HTERT RPE-1 (cell line): Measurements from ENCODE around the gene COL8A1.
"Not testable (repeated sequence)": the region's sequence is repeated elsewhere in the genome, so short reads cannot be mapped to it uniquely, and the experiment has no call there.

ENCODE experiments used
- in situ Hi-C: fragments of 300-500 bp; cut with MboI; formaldehyde crosslinking; loops from 4 replicates; pipeline ENCODE4 v1.14.3; 2020; ENCODE audit warnings: low sequenced_read_pairs

COL8A1 gene

GRCh38 chr3:99702953-99703943, 64.9 kb downstream of the COL8A1 start:
- in situ Hi-C loops, result no loop called here

- in situ Hi-C loops, result no loop called here
Measured at GRCh38 chr3:99704417-99704816, 66.0 kb downstream of the COL8A1 start.

- in situ Hi-C loops, result no loop called here
Measured at GRCh38 chr3:99706410-99706809, 68.0 kb downstream of the COL8A1 start.

GRCh38 chr3:99708207-99708745, 69.9 kb downstream of the COL8A1 start:
- in situ Hi-C loops, result no loop called here

- in situ Hi-C loops, result no loop called here
Measured at GRCh38 chr3:99709686-99710085, 71.3 kb downstream of the COL8A1 start.

GRCh38 chr3:99710094-99710493, 71.7 kb downstream of the COL8A1 start:
- in situ Hi-C loops, result no loop called here

- in situ Hi-C loops, result no loop called here
Measured at GRCh38 chr3:99711351-99711750, 73.0 kb downstream of the COL8A1 start.

- in situ Hi-C loops, result no loop called here
Measured at GRCh38 chr3:99712291-99712954, 74.0 kb downstream of the COL8A1 start.

- in situ Hi-C loops, result no loop called here
Measured at GRCh38 chr3:99713440-99713839, 75.0 kb downstream of the COL8A1 start.

GRCh38 chr3:99714146-99714545, 75.8 kb downstream of the COL8A1 start:
- in situ Hi-C loops, result no loop called here

- in situ Hi-C loops, result no loop called here
Measured at GRCh38 chr3:99714575-99714974, 76.2 kb downstream of the COL8A1 start.

GRCh38 chr3:99716463-99716995, 78.1 kb downstream of the COL8A1 start:
- in situ Hi-C loops, result no loop called here

- in situ Hi-C loops, result no loop called here
Measured at GRCh38 chr3:99720985-99721632, 82.7 kb downstream of the COL8A1 start.

- in situ Hi-C loops, result no loop called here
Measured at GRCh38 chr3:99721633-99722007, 83.2 kb downstream of the COL8A1 start.

GRCh38 chr3:99724276-99724675, 85.9 kb downstream of the COL8A1 start:
- in situ Hi-C loops, result no loop called here

- in situ Hi-C loops, result no loop called here
Measured at GRCh38 chr3:99730870-99731269, 92.5 kb downstream of the COL8A1 start.

GRCh38 chr3:99731499-99731898, 93.1 kb downstream of the COL8A1 start:
- in situ Hi-C loops, result no loop called here

- in situ Hi-C loops, result not testable (repeated sequence)
Measured at GRCh38 chr3:99740371-99740770, 102.0 kb downstream of the COL8A1 start.

- in situ Hi-C loops, result no loop called here
Measured at GRCh38 chr3:99741588-99741987, 103.2 kb downstream of the COL8A1 start.

- in situ Hi-C loops, result no loop called here
Measured at GRCh38 chr3:99747915-99748314, 109.5 kb downstream of the COL8A1 start.

GRCh38 chr3:99751649-99752048, 113.3 kb downstream of the COL8A1 start:
- in situ Hi-C loops, result no loop called here
